Stimulated activated CD4-positive, alpha-beta T cell treated with anti-CD3 and anti-CD28 coated beads, Interleukin-12 subunit alpha, Interleukin-12 subunit beta, amount 100 ng/mL, for 48 hours (primary cell): Measurements from ENCODE around the gene CDH6.

ENCODE experiments used
- DNase-seq, 3 donors: peaks; one replicate each; pipeline ENCODE4 v3.0.0-alpha.2; 2020; ENCODE audit warnings: low read depth in 2 of 3, low spot score in 1 of 3

The CDH6 gene

DNA sequence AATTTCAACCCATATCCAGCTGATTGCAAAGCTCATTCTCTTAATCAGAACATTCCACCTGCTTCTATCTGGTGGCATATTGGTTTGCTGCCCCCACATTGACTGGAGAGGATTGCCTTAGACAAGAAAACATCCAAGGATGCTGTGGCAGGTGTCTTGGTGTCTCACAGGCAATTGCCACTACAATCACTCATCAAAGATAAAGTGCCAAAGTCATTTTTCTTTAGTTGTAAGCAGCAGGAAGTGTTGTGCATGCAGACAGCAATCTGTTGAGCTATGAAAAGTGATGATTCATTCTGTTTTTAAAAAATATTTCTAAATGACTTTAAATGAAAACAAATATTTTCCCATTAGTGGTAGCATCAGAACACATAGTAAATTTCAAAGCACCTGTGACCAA is 53.9 kb downstream of the CDH6 start:
- DNase-seq, result no peak

DNA sequence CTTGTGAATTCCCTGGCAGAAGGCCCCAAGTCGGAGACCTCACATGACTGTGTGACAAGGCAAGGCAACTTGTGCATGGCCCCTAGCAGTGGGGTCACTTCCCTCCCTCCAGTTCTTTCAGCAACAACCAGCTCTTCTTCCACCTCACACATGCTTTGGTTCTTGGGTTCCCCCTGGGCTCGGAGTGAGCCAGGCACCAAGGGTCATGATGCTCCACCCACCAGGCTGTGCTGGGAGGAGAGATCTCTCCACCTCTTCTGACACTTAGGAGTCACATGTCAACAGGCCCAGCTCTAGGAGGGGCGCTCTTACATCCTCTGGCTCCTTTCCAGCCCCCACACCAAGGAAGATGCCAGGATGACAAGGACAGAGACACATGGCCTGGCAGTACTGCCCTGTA is 56.7 kb downstream of the CDH6 start:
- DNase-seq, result no peak

DNA sequence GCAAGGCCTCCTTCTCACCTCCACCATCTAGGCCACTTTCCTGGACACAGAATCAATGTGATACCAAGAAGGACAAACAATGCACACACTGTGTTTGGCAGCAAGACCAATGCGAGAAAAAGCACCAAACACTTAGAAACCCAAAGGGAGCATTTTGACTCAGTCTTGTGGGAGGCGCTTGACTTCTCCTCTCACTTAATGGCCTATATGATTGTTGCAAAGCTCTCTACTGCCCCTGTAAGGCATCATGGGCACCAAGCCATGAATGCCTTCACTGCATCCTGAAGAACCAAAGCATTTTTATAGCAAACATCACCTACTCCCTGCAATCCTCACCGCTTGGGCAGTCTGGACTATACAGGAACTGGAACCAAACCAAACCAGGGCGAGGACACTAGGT is 57.5 kb downstream of the CDH6 start:
- no peak for DNase-seq

DNA sequence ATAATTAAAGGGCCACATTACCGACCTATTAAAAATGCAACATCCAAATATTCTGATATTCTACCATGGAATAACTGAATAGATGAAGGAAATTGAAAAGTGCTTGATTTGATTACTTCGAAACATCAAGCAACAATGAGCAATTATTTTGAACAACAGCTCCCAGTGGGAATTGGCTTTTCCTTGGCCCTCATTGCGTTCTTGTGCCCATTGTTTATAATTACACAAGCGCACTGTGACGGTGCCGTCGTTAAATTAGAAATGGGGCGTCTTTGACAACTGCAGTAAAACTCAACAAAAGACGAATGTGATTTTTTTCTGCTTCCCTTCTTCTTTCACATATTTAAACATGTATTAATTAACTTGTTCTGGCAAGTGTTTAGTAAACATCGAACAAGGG is 61.6 kb downstream of the CDH6 start:
- DNase-seq, result no peak

DNA sequence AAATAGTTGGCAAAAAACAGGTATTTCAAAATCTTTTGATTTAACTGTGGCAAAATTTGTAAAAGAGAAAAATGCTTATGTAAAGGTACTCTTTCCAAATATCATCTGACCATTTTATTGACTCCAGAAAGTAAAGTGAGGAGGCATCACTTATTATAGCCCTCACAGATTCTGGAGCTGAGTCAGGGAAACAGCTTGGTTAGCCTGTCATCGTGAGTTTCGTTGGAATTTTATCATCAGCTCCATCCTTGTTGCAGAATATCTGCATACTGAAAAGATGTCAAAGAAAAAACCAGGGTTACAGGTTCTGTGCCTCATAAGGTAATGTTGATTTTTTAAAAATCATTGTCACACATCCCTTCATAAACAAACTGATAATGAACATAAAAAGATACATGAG is 74.8 kb downstream of the CDH6 start:
- DNase-seq, result no peak

DNA sequence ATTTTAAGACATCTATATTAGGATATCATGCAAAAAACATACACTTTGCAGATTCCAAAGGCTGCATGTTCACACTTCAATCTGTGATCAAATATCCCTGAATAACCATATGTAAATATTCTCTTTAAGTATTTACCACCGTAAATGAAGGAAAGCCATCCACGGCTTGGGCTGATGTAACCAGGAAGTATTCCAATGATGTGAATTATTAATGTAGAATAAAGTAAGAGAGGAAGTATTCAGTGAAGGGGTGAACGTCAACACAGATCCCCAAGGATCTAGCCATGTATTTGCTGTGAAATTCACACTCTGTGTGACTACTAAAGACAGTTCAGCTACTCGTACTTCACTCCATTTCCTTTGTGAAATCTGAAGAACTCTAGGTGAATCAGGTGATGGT is 75.2 kb downstream of the CDH6 start:
- no peak for DNase-seq

DNA sequence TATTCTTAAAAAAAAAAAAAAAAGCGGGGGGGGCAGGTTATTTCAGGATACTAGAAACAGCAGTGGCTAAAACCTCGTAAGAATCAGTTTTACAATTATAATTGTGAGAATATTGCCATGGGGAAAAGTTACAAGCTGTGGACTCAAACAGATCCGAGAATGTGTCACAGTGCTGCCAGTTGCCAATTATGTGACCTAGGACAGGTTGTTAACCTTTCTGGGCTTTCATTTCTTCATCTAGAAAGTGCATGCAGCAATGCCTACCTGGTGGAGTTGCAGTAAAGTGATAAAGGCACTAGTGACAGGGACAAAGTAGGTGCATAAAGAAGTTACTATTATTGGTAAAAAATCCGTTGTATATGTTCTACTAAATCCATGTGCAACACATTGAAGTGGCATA is 75.8 kb downstream of the CDH6 start:
- no peak for DNase-seq

DNA sequence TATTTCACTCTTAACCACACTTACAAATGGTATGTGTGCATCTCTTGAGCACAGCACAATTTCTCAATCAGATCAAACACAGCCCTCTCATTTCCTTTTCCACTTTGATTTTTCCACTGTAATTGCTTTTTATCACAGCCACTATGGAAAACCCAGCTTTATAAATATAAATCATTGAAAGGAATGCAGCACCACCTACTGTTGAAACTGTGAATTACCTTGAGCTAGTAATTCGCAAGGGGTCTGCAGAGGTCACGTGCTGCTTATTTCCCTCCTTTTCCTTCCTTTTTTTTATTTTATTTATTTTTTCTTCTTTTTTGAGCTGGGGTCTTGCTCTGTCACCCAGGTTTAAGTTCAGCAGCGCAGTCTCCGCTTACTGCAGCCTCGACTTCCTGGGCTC is 76.9 kb downstream of the CDH6 start:
- DNase-seq, result peak in 1 of 3 donors; percentile 6

DNA sequence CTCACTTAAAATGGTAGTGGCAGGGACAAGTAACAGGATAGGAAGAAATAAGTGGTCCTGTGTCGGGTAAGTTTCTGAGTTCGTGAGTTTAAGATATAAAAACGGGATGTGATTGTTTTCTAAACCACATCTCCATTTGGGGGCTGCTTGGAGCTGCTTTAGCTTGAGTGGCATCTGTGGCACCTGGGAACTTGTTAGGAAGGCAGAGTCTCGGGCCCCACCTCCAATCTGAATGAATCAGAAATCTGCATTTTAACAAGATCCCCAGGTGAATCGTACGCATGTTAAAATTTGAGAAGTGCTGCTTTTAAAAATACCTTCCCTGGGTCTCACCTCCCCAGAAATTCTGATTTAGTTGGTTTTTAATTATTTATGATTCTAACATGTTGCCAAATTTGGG is 78.1 kb downstream of the CDH6 start:
- DNase-seq, result no peak

DNA sequence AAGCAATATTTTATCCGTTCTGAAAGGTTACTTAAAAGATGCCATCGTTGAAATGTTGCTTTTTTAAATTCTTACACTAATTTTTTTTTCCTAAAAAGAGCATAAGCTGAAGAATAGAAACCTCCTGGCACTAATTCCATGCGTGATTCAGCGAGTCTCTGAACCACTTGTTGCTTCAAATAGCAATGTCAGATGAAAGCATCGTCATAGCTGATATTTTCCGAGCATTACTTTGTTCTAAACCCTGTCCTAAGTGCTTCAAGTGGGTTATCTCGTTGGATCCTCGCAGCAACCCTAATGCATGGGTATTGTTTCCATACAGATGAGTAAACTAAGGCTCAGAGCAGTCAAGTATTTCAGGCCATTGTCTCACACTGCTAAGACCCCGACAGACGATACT is 79.7 kb downstream of the CDH6 start:
- no peak for DNase-seq

DNA sequence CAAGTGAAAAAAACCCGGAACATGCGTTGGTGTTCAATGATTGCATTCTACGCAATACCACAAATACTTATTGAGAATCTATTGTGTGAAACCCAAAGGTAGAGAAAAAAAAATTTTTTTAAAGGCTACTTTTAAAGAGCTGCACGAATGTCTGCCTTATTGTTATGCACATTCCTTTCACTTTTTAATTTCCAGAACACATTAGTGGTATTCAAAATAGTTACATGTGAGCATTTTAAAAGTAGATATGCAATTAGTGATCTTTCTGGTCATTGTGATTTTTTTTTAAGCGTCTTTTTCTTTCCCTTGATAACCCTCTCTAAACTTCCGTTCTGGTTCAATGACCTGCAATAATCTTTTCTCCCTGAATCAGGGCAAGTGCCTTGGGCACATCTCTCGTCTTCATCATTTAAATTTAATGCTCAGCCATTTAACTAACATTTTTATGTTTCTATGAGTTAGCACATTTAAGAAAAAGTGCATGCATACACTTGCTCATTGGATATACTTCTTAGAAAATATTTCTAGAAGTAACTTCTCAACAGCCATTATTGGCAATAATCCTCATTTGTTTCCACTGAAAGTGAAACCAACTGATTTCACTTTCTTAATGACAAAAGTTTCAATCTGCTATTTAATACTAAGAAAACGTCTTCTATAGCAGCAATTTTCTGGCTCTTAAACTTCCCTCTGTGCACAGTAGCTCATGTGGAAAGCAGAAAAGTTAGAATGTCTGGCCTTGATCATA is 80.3 kb downstream of the CDH6 start:
- no peak for DNase-seq

DNA sequence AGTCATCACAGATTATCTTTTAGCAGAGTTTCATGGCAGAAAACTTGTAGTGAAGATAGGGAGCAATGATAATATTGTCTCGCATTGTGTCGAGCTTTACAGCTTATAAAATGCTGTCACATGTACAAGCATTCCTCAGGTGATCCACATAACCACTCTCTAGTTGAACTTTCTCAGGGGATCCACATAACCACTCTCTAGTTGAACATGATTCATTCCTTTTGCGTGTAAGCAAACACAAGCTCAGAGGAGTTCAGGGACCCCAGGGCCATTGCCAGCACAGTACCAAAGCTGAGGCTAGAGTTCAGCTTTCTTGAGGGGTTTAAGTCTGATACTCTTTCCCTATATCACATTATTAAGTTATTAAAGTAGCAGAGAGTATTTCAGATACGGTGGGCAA is 86.7 kb downstream of the CDH6 start:
- DNase-seq, result no peak

DNA sequence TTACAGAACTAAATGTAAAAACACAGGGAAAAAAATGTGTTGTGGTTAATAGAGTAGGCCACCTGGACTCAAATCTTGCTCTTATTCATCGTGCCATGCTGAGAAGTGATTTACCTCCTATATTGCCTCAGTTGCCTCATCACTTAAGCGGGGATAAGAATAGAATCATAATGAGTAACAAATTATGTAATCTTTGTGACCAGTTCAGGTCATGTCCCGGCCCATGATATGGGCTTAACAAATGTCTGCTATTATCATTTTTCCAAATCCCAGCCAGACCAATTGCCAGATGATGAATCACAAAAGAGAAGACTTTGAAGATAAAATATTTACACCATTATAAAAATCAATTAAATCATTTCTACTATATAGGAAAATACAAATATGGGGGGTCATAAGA is 89.8 kb downstream of the CDH6 start:
- DNase-seq, result no peak

DNA sequence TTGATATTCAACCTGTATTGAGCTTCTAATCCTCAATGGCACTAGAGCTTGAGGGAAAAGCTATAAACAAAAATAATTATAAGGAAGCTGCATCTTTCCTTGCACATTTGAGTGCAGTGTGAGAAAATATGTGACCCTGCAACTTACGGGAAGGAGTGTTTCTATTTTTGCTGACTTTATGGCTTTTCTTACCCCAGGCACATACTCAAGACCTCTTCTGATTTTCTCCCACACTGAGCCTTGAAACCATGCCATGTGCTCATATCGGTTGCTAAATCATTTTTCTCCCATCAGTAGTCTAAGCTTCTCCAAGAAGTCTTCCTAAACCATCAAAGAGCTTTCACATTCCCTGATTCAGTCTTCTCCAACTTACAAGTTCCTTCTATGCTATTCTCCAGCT is 91.5 kb downstream of the CDH6 start:
- no peak for DNase-seq

DNA sequence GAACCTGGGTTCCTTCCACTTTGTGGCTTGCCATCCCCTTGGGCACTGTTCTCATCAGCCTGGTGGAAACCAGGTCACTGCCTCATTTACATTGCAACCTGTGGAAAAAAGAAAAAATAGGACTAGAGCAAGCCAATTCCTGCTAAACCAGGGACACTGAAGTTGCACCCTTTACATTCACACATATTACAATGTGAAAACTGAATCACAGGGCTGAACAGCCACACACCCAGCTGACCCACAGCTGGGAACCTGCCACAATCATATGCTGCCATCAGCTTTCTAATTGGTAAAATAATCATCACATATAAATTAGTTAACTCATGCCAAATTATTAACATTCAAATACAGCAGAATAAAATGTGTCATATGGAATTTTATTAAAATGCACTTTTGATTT is 94.5 kb downstream of the CDH6 start:
- DNase-seq, result no peak

DNA sequence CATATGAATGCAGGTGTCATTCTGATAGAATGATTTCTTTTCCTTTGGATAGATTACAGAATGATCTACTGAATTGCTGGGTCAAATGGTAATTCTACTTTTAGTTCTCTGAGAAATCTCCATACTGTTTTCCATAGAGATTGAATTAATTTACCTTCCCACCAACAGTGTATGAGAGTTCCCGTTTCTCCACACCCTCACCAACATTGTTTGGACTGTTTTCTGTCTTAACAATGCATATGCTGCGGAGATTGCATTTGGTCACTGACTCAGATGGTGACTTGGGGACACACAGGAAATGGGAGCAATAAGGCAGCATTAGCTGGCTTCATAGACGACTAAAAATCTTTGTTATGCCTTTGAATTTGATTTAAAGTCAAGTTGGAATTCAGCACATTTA is 95.9 kb downstream of the CDH6 start:
- no peak for DNase-seq

DNA sequence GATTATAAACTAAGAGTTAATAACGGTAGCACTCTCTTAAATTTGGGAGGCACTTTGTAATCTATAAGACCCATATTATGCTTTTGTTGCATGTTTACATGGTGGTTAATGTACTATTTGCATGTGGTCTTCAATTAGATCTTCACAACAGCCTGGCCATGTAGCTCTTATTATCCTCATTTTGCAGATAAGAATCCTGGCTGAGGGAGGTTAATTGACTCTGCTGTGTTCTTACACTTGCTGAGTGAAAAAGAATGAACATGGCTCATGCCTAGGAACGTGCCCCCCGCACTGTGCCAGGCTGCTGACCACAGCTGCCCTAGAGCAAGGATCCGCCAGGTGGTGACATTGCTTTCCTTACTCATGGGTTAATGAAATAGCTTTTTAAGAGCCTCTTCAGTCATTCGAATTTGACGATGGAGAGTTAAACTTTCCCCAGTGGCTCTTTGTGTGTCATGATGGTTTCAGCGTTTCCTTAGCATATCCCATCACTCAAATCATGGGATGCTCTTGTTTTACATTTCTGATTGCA is 97.9 kb downstream of the CDH6 start:
- DNase-seq, result no peak

DNA sequence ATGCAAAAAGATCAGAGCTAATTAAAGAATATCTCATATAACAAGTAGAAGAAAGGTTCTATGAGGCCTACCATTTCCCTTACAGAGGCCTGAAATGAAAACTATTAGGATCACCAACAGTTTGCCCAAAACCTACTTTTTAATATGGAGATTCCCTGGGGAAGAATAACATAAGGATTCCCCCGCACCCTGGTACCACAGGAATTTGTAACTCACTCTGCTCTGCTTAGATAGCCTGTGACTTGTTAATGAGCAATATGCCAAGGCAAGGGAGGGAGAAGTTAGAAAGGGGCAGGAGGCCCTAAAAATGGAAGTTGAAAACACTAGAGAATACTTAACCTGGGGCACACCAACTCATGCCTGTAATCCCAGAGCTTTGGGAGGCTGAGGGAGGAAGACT is 107.0 kb downstream of the CDH6 start:
- DNase-seq, result no peak

DNA sequence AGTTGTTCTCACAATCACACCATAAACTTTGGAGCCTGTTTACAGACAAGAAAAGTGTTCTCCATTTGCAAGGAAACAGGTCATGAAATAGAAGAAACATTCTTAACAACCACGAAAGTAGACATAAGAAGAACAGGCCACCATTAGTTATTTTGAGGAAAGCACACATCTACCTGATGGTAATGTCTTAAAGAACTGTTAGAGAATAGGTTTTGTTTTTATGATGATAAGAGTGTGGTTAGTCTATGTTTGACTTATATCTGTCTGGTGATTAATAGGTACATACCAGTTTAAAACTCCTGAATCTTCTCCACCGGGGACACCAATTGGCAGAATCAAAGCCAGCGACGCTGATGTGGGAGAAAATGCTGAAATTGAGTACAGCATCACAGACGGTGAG is 108.3 kb downstream of the CDH6 start:
- DNase-seq, result no peak

DNA sequence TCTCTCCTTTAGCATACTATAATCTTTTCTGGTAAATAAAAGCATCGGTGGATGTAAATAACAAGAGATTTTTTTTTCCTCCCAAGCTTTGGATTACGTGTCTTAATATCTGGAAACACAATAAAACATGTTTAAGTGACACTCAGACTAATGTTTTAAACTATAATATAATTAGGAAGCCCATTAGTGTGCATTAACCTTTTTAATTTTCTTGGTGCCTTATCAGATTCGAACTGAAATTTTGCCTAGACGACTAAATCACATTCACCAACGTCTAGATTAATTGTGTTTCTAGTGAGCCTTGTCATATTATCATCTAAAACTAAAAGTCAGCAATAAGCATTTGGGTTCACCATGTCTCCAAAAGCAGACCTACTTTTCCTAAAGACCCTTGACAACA is 110.2 kb downstream of the CDH6 start:
- DNase-seq, result no peak

DNA sequence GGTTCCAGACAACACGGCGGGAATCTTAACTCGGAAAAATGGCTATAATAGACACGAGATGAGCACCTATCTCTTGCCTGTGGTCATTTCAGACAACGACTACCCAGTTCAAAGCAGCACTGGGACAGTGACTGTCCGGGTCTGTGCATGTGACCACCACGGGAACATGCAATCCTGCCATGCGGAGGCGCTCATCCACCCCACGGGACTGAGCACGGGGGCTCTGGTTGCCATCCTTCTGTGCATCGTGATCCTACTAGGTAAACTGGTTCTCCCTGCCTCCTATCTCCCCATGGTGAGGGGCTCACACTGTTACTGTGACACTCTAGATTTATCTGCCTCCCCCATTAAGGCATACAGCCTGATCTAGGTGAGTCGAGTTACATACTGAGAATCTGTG is 124.2 kb downstream of the CDH6 start:
- DNase-seq, result no peak

DNA sequence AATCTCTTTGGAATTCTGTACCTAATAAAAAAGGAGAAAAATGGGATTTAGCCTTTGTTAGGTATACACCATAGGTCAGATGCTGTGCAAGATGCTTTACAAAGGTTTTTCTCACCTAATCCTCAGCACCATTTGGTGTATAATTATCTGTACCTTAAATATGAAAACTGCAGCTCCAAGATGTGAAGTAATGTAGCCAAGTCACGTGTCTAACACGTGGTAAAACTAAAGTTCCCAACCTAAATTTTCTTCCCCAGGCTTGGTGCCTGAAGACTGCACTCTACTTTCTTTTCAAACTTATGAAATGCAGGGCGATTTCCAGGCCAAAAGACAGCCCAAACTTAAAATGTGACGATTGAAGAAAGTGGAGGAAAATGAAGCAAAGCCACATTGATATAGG is 125.8 kb downstream of the CDH6 start:
- no peak for DNase-seq

DNA sequence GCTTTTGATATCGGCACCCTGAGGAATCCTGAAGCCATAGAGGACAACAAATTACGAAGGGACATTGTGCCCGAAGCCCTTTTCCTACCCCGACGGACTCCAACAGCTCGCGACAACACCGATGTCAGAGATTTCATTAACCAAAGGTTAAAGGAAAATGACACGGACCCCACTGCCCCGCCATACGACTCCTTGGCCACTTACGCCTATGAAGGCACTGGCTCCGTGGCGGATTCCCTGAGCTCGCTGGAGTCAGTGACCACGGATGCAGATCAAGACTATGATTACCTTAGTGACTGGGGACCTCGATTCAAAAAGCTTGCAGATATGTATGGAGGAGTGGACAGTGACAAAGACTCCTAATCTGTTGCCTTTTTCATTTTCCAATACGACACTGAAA is 129.5 kb downstream of the CDH6 start:
- no peak for DNase-seq
